A549 (cell line): ENCODE data around the gene UTS2B.

Experiments
- FOSL2 ChIP-seq, 2 experiments: fragments of 450-650 bp in 1 of 2; fragments of >200 bp in 1 of 2; sonication (Bioruptor Twin) in 1 of 2; formaldehyde crosslinking; IDR thresholded peaks; 2 replicates each; pipeline versions ENCODE4 v1.5.0 to v1.6.1; 2016 to 2020; ENCODE audit warnings: mild to moderate bottlenecking in 1 of 2, moderate library complexity in 1 of 2
- HOXB5 ChIP-seq: fragments of 250-450 bp; sonication (Bioruptor Pico); IDR thresholded peaks from 2 replicates; pipeline ENCODE4 v1.5.0; 2020; ENCODE audit warnings: mild to moderate bottlenecking, moderate library complexity
- KDM1A ChIP-seq: fragments of 200-600 bp; sonication (generic); IDR thresholded peaks from 2 replicates; pipeline ENCODE4 v1.6.1; 2016; ENCODE audit warnings: low read depth, mild to moderate bottlenecking
- MAFK ChIP-seq: fragments of 450-650 bp; IDR thresholded peaks from 2 replicates; pipeline ENCODE4 v1.6.1; 2014; ENCODE audit not compliant: partially characterized antibody
- PHF8 ChIP-seq: fragments of 200-600 bp; sonication (generic); IDR thresholded peaks from 2 replicates; pipeline ENCODE4 v1.6.1; 2016; ENCODE audit warnings: low read depth, mild to moderate bottlenecking, antibody characterized with exemption, moderate library complexity, borderline replicate concordance
- POLR2A ChIP-seq: IDR thresholded peaks from 2 replicates; pipeline ENCODE4 v1.6.1; 2012; ENCODE audit warnings: mild to moderate bottlenecking, low read length
- RAD21 ChIP-seq, 2 experiments: fragments of >200 bp in 1 of 2; sonication (Bioruptor Twin) in 1 of 2; formaldehyde crosslinking in 1 of 2; IDR thresholded peaks in 1 of 2; conservative IDR thresholded peaks in 1 of 2; 2 replicates in 1 of 2; 3 replicates in 1 of 2; pipeline ENCODE4 v1.6.1; 2012 to 2018; ENCODE audit warnings: inconsistent platforms in 1 of 2
- RCOR1 ChIP-seq: fragments of 150-350 bp; IDR thresholded peaks from 2 replicates; pipeline ENCODE4 v1.6.1; 2014; ENCODE audit warnings: antibody characterized with exemption, low read length, low read depth
- RNF2 ChIP-seq: fragments of 200-600 bp; sonication (generic); IDR thresholded peaks from 2 replicates; pipeline ENCODE4 v1.6.1; 2016; ENCODE audit warnings: low read depth, mild to moderate bottlenecking, antibody characterized with exemption, moderate library complexity, borderline replicate concordance
- TP53 ChIP-seq: fragments of 250-450 bp; sonication (Bioruptor Pico); IDR thresholded peaks from 2 replicates; pipeline ENCODE4 v1.5.0; 2021; ENCODE audit warnings: mild to moderate bottlenecking, moderate library complexity
- ZFP36 ChIP-seq: fragments of 450-650 bp; IDR thresholded peaks from 2 replicates; pipeline ENCODE4 v1.6.1; 2014; ENCODE audit warnings: borderline replicate concordance; ENCODE audit not compliant: partially characterized antibody
- TF ChIP-seq, protein P1 (sequence below): fragments of >200 bp; sonication (Bioruptor Twin); formaldehyde crosslinking; IDR thresholded peaks from 3 replicates; pipeline ENCODE4 v1.5.1; 2016
- TF ChIP-seq, protein P2 (sequence below): fragments of 200-600 bp; sonication (generic); IDR thresholded peaks from 2 replicates; pipeline ENCODE4 v1.6.1; 2016; ENCODE audit warnings: antibody characterized with exemption, mild to moderate bottlenecking, moderate library complexity

DNA sequence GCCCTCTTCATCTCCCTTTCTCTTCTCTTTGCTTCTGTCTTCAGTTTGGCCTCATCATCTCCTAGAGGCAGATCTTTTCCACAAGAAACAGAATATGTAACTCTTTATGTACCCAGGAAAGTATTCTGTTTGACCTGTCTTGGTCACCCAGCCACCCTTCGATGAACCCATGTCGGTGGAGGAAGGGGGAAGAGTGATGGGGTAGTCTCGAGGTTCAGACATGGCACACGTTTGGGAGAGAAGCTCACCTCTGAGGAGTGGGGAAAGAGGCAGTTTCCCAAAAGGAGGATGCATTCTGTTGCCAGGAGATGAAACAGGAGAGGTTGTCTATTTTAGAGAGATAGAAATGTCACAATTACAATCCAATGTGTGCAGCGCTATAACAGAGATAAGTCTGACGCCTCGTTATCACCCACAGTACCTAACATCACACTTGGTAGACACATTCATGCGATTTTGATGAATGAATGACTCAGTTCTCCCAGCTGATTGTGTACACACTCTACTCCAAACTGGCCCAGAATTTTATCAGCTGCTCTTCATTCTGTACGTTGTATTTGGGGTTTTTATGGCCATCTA, 1.9 kb downstream of the UTS2B start:
- TF ChIP-seq, protein P1, sequence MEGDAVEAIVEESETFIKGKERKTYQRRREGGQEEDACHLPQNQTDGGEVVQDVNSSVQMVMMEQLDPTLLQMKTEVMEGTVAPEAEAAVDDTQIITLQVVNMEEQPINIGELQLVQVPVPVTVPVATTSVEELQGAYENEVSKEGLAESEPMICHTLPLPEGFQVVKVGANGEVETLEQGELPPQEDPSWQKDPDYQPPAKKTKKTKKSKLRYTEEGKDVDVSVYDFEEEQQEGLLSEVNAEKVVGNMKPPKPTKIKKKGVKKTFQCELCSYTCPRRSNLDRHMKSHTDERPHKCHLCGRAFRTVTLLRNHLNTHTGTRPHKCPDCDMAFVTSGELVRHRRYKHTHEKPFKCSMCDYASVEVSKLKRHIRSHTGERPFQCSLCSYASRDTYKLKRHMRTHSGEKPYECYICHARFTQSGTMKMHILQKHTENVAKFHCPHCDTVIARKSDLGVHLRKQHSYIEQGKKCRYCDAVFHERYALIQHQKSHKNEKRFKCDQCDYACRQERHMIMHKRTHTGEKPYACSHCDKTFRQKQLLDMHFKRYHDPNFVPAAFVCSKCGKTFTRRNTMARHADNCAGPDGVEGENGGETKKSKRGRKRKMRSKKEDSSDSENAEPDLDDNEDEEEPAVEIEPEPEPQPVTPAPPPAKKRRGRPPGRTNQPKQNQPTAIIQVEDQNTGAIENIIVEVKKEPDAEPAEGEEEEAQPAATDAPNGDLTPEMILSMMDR: no peak
- no peak for TF ChIP-seq POLR2A
- no peak for TF ChIP-seq ZFP36
- no peak for TF ChIP-seq FOSL2 (IDR thresholded peaks at IDR 0.05)
- no peak for TF ChIP-seq FOSL2 (CRISPR knock-in tag; IDR thresholded peaks at IDR 0.05)
- no peak for TF ChIP-seq RAD21 (conservative IDR thresholded peaks at IDR 0.05 in 1 of 2, IDR thresholded peaks at IDR 0.05 in 1 of 2)
- TF ChIP-seq RNF2: no peak
- no peak for TF ChIP-seq KDM1A
- TF ChIP-seq RCOR1: no peak
- no peak for TF ChIP-seq MAFK
- TF ChIP-seq HOXB5 (CRISPR knock-in tag): no peak
- no peak for TF ChIP-seq TP53 (CRISPR knock-in tag)
- no peak for TF ChIP-seq PHF8
- TF ChIP-seq, protein P2, sequence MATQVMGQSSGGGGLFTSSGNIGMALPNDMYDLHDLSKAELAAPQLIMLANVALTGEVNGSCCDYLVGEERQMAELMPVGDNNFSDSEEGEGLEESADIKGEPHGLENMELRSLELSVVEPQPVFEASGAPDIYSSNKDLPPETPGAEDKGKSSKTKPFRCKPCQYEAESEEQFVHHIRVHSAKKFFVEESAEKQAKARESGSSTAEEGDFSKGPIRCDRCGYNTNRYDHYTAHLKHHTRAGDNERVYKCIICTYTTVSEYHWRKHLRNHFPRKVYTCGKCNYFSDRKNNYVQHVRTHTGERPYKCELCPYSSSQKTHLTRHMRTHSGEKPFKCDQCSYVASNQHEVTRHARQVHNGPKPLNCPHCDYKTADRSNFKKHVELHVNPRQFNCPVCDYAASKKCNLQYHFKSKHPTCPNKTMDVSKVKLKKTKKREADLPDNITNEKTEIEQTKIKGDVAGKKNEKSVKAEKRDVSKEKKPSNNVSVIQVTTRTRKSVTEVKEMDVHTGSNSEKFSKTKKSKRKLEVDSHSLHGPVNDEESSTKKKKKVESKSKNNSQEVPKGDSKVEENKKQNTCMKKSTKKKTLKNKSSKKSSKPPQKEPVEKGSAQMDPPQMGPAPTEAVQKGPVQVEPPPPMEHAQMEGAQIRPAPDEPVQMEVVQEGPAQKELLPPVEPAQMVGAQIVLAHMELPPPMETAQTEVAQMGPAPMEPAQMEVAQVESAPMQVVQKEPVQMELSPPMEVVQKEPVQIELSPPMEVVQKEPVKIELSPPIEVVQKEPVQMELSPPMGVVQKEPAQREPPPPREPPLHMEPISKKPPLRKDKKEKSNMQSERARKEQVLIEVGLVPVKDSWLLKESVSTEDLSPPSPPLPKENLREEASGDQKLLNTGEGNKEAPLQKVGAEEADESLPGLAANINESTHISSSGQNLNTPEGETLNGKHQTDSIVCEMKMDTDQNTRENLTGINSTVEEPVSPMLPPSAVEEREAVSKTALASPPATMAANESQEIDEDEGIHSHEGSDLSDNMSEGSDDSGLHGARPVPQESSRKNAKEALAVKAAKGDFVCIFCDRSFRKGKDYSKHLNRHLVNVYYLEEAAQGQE: no peak
